Measurements from ENCODE around the gene AP2A2. TPM values are rescaled to one million over a fixed set of nuclear protein-coding genes. Genes with fewer than 3 reads are reported as not detected.
A peak's percentile ranks its signal among the peaks of the same experiment; 100 is the strongest.

Gene AP2A2
- total RNA-seq, 1 donor from 2014 or later, result 69.7 TPM

- DNase-seq (ENCODE audit: low spot score), result peak; percentile 82
- H3K4me1 Mint-ChIP-seq (ENCODE audit: low read depth), result peaks cover 20% of the 10 kb centered on the region
- no peaks in the 10 kb centered on the region for H3K36me3 Mint-ChIP-seq (ENCODE audit: low read depth)
- no peaks in the 10 kb centered on the region for H3K27me3 Mint-ChIP-seq (ENCODE audit: low read depth)
- H3K4me3 Mint-ChIP-seq (ENCODE audit: unreplicated experiment), result no peak overlapping the region
- no peak overlapping the region for H3K27ac Mint-ChIP-seq (ENCODE audit: unreplicated experiment)
- H3K9me3 Mint-ChIP-seq (ENCODE audit: low read depth), result no peaks in the 10 kb centered on the region
- no peak for TF ChIP-seq CTCF (IDR thresholded peaks at IDR 0.05)
Observed at GRCh38 chr11:925158-925495, 543 bp upstream of the AP2A2 start.

GRCh38 chr11:926341-926916, 759 bp downstream of the AP2A2 start:
- H3K36me3 Mint-ChIP-seq (ENCODE audit: low read depth), result no peaks in the 10 kb centered on the region
- peaks cover 28% of the 10 kb centered on the region for H3K4me1 Mint-ChIP-seq (ENCODE audit: low read depth)
- H3K27ac Mint-ChIP-seq (ENCODE audit: unreplicated experiment), result peak overlapping the region; percentile 78
- peak overlapping the region; percentile 85 for H3K4me3 Mint-ChIP-seq (ENCODE audit: unreplicated experiment)
- H3K27me3 Mint-ChIP-seq (ENCODE audit: low read depth), result no peaks in the 10 kb centered on the region
- H3K9me3 Mint-ChIP-seq (ENCODE audit: low read depth), result no peaks in the 10 kb centered on the region
- TF ChIP-seq CTCF (IDR thresholded peaks at IDR 0.05), result no peak
- peak; percentile 65 for DNase-seq (ENCODE audit: low spot score)

GRCh38 chr11:927871-928270, 2.2 kb downstream of the AP2A2 start:
- Mint-ChIP-seq H3K27ac (ENCODE audit: unreplicated experiment) (no peak overlapping the region), H3K4me1 (ENCODE audit: low read depth) (peaks cover 40% of the 10 kb centered on the region), H3K27me3 (ENCODE audit: low read depth) (no peaks in the 10 kb centered on the region), H3K9me3 (ENCODE audit: low read depth) (no peaks in the 10 kb centered on the region), H3K36me3 (ENCODE audit: low read depth) (no peaks in the 10 kb centered on the region), H3K4me3 (ENCODE audit: unreplicated experiment) (no peak overlapping the region)
- no peak for TF ChIP-seq CTCF (IDR thresholded peaks at IDR 0.05)
- peak; percentile 19 for DNase-seq (ENCODE audit: low spot score)

- H3K4me1 Mint-ChIP-seq (ENCODE audit: low read depth), result peaks cover 49% of the 10 kb centered on the region
- no peak overlapping the region for H3K4me3 Mint-ChIP-seq (ENCODE audit: unreplicated experiment)
Observed at GRCh38 chr11:928786-929185, 3.1 kb downstream of the AP2A2 start.

GRCh38 chr11:929405-929804, 3.7 kb downstream of the AP2A2 start:
- Mint-ChIP-seq H3K27me3 (ENCODE audit: low read depth) (no peaks in the 10 kb centered on the region), H3K27ac (ENCODE audit: unreplicated experiment) (no peak overlapping the region), H3K4me3 (ENCODE audit: unreplicated experiment) (no peak overlapping the region), H3K4me1 (ENCODE audit: low read depth) (peaks cover 53% of the 10 kb centered on the region), H3K9me3 (ENCODE audit: low read depth) (no peaks in the 10 kb centered on the region), H3K36me3 (ENCODE audit: low read depth) (no peaks in the 10 kb centered on the region)
- no peak for DNase-seq (ENCODE audit: low spot score)
- TF ChIP-seq CTCF (IDR thresholded peaks at IDR 0.05), result no peak

More at GRCh38 chr11:928786-929185, 3.1 kb downstream of the AP2A2 start:
- no peak for TF ChIP-seq CTCF (IDR thresholded peaks at IDR 0.05)
- peak; percentile 19 for DNase-seq (ENCODE audit: low spot score)
- Mint-ChIP-seq H3K27ac (ENCODE audit: unreplicated experiment) (no peak overlapping the region), H3K36me3 (ENCODE audit: low read depth) (no peaks in the 10 kb centered on the region), H3K27me3 (ENCODE audit: low read depth) (no peaks in the 10 kb centered on the region), H3K9me3 (ENCODE audit: low read depth) (no peaks in the 10 kb centered on the region)

Data from chondrocyte (in vitro differentiated cells).